ENCODE data around the gene CCDC112.

CCDC112 gene

DNA sequence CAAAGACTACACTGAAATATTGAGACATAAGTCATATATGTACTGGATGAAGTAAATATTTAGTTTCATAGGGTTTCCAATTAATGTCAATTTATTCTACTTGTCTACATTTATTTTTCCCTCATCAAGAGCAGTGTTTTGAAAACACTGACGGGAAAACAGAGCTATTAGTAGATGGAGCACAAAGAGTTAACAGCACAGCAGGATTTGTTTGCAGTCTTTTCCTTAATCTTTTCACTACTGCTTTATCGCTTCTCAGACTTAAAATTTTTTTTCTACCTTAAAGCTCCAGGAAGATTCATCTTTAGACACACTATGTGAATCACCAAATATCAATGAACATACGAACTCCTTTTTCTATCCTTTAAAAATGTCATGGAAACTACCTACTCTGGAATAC is 59.4 kb downstream of the CCDC112 start:
- Histone ChIP-seq H3K27ac (ENCODE audit: low read depth, low read length, poor library complexity, severe bottlenecking) (no peak overlapping the region), H3K36me3 (ENCODE audit: insufficient read depth, low read length) (peaks cover 72% of the 10 kb centered on the region), H2AFZ (ENCODE audit: low read length) (no peak overlapping the region), H3F3A (ENCODE audit: insufficient read depth, low read length) (no peaks in the 10 kb centered on the region), H4K20me1 (ENCODE audit: insufficient read depth, low read length) (no peaks in the 10 kb centered on the region), H3K4me2 (ENCODE audit: low read length) (no peak overlapping the region), H3K9ac (ENCODE audit: low read length) (no peak overlapping the region), H3K9me3 (ENCODE audit: low read length) (no peaks in the 10 kb centered on the region), H3K4me1 (ENCODE audit: insufficient read depth, low read length, severe bottlenecking) (no peaks in the 10 kb centered on the region), H3K9me2 (ENCODE audit: low read depth, low read length) (no peaks in the 10 kb centered on the region), H3K4me3 (ENCODE audit: low read depth, low read length, poor library complexity, severe bottlenecking) (no peak overlapping the region), H3K79me2 (ENCODE audit: insufficient read depth, low read length) (no peaks in the 10 kb centered on the region), H3K27me3 (ENCODE audit: insufficient read depth, low read length) (no peaks in the 10 kb centered on the region)
- no peak for TF ChIP-seq EZH2 (IDR thresholded peaks at IDR 0.05; ENCODE audit: borderline replicate concordance, low read length)
- TF ChIP-seq, protein P1, sequence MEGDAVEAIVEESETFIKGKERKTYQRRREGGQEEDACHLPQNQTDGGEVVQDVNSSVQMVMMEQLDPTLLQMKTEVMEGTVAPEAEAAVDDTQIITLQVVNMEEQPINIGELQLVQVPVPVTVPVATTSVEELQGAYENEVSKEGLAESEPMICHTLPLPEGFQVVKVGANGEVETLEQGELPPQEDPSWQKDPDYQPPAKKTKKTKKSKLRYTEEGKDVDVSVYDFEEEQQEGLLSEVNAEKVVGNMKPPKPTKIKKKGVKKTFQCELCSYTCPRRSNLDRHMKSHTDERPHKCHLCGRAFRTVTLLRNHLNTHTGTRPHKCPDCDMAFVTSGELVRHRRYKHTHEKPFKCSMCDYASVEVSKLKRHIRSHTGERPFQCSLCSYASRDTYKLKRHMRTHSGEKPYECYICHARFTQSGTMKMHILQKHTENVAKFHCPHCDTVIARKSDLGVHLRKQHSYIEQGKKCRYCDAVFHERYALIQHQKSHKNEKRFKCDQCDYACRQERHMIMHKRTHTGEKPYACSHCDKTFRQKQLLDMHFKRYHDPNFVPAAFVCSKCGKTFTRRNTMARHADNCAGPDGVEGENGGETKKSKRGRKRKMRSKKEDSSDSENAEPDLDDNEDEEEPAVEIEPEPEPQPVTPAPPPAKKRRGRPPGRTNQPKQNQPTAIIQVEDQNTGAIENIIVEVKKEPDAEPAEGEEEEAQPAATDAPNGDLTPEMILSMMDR (IDR thresholded peaks at IDR 0.05; ENCODE audit: low read length), result no peak

DNA sequence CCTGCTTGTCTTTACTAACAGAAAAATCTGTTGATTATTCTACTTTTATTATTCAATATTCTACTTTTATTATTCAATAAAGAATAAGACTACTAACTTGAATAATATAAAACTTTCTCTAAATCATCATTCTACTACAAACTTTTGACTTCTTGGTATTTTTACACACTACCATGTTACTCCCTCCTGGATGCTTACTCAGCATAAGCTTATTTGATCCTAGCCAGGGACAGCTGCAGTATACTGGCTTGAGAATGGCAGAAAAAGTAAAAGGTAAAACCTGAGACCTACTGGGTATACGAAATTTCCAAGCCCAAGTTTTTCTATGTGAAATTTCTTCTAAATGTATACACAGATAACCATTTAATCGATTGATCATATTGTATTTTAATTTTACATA is 59.9 kb downstream of the CCDC112 start:
- H3K27ac ChIP-seq (ENCODE audit: low read depth, low read length, poor library complexity, severe bottlenecking), result no peak overlapping the region
- peaks cover 75% of the 10 kb centered on the region for H3K36me3 ChIP-seq (ENCODE audit: insufficient read depth, low read length)
- H4K20me1 ChIP-seq (ENCODE audit: insufficient read depth, low read length), result no peaks in the 10 kb centered on the region
- H3F3A ChIP-seq (ENCODE audit: insufficient read depth, low read length), result no peaks in the 10 kb centered on the region
- no peaks in the 10 kb centered on the region for H3K79me2 ChIP-seq (ENCODE audit: insufficient read depth, low read length)
- H3K9ac ChIP-seq (ENCODE audit: low read length), result no peak overlapping the region
- no peaks in the 10 kb centered on the region for H3K9me3 ChIP-seq (ENCODE audit: low read length)
- no peak overlapping the region for H2AFZ ChIP-seq (ENCODE audit: low read length)
- no peaks in the 10 kb centered on the region for H3K27me3 ChIP-seq (ENCODE audit: insufficient read depth, low read length)
- no peaks in the 10 kb centered on the region for H3K4me1 ChIP-seq (ENCODE audit: insufficient read depth, low read length, severe bottlenecking)
- H3K9me2 ChIP-seq (ENCODE audit: low read depth, low read length), result no peaks in the 10 kb centered on the region
- H3K4me3 ChIP-seq (ENCODE audit: low read depth, low read length, poor library complexity, severe bottlenecking), result no peak overlapping the region
- no peak overlapping the region for H3K4me2 ChIP-seq (ENCODE audit: low read length)
- TF ChIP-seq, protein P1 (IDR thresholded peaks at IDR 0.05; ENCODE audit: low read length), result no peak
- TF ChIP-seq EZH2 (IDR thresholded peaks at IDR 0.05; ENCODE audit: borderline replicate concordance, low read length), result no peak

DNA sequence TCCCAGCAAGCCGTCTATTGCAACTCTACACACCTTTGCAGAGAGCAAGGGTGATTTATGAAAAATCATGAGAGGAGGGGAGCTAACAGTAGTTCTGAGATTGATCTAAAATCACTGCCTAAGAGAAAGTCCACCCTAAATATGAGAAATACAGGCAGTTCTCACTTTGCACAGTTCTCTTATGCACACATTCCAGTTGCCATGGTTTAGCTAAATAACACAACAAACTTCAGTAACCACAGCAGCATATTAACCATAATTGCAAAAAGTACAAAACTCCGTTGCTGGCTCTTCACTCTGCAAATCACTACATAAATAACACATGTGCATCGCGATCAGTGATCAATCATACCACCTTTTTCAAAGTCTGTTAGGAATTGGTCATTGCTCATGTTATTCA is 64.9 kb downstream of the CCDC112 start:
- H3K4me3 ChIP-seq (ENCODE audit: low read depth, low read length, poor library complexity, severe bottlenecking), result no peak overlapping the region
- TF ChIP-seq EZH2 (IDR thresholded peaks at IDR 0.05; ENCODE audit: borderline replicate concordance, low read length), result no peak
- TF ChIP-seq, protein P1 (IDR thresholded peaks at IDR 0.05; ENCODE audit: low read length), result no peak

More for the DNA sequence above, 64.9 kb downstream of the CCDC112 start:
- H3K9me2 ChIP-seq (ENCODE audit: low read depth, low read length), result no peaks in the 10 kb centered on the region
- H3K27me3 ChIP-seq (ENCODE audit: insufficient read depth, low read length), result no peaks in the 10 kb centered on the region
- H3K79me2 ChIP-seq (ENCODE audit: insufficient read depth, low read length), result no peaks in the 10 kb centered on the region
- no peak overlapping the region for H3K9ac ChIP-seq (ENCODE audit: low read length)
- no peak overlapping the region for H3K4me2 ChIP-seq (ENCODE audit: low read length)
- no peaks in the 10 kb centered on the region for H3K9me3 ChIP-seq (ENCODE audit: low read length)
- H4K20me1 ChIP-seq (ENCODE audit: insufficient read depth, low read length), result no peaks in the 10 kb centered on the region
- peaks cover 83% of the 10 kb centered on the region for H3K36me3 ChIP-seq (ENCODE audit: insufficient read depth, low read length)
- no peak overlapping the region for H3K27ac ChIP-seq (ENCODE audit: low read depth, low read length, poor library complexity, severe bottlenecking)
- no peak overlapping the region for H2AFZ ChIP-seq (ENCODE audit: low read length)
- H3F3A ChIP-seq (ENCODE audit: insufficient read depth, low read length), result no peaks in the 10 kb centered on the region
- H3K4me1 ChIP-seq (ENCODE audit: insufficient read depth, low read length, severe bottlenecking), result no peaks in the 10 kb centered on the region
